Stomach smooth muscle (tissue), 2 donors: ENCODE data around the gene GPN2.
"Not testable (repeated sequence)": the region's sequence is repeated elsewhere in the genome, so short reads cannot be mapped to it uniquely, and the experiment has no call there.

ENCODE experiments used
- H3K27ac ChIP-seq: one replicate; pipeline ENCODE4 v1.7.0; 2013; ENCODE audit warnings: mild to moderate bottlenecking, low read length, inconsistent platforms
- H3K27me3 ChIP-seq, 2 donors: one replicate each; pipeline ENCODE4 v1.7.0; 2013; ENCODE audit warnings: low read length in 2 of 2; ENCODE audit not compliant: insufficient read depth in 2 of 2, control insufficient read depth in 1 of 2
- H3K36me3 ChIP-seq, 2 donors: one replicate each; pipeline ENCODE4 v1.7.0; 2013; ENCODE audit warnings: low read length in 2 of 2; ENCODE audit not compliant: control insufficient read depth in 2 of 2, insufficient read depth in 2 of 2
- H3K4me1 ChIP-seq: one replicate; pipeline ENCODE4 v1.7.0; 2013; ENCODE audit warnings: low read length; ENCODE audit not compliant: control insufficient read depth, insufficient read depth
- H3K4me3 ChIP-seq, 2 donors: one replicate each; pipeline ENCODE4 v1.7.0; 2013; ENCODE audit warnings: low read length in 2 of 2
- H3K9ac ChIP-seq, 2 donors: one replicate each; pipeline ENCODE4 v1.7.0; 2013; ENCODE audit warnings: low read length in 2 of 2, mild to moderate bottlenecking in 1 of 2
- H3K9me3 ChIP-seq, 2 donors: one replicate each; pipeline ENCODE4 v1.7.0; 2013; ENCODE audit warnings: low read length in 2 of 2; ENCODE audit not compliant: control insufficient read depth in 2 of 2
- donor health status: healthy.
- donor health status: Pancreatic carcinoma.

GPN2 gene

DNA sequence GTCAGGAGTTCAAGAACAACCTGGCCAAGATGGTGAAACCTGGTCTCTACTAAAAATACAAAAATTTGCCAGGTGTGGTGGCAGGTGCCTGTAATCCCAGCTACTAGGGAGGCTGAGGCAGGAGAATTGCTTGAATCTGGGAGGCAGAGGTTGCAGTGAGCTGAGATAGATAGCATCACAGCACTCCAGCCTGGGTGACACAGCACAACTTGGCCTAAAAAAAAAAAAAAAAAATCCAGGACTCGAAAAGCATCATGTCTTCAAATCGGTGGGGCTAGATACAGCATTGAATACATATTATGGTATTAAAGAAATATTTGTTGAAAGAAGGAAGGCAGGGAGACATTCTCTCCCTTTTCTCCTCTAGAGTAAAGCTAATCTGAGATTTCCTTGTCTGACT lies 17.0 kb downstream of the GPN2 start:
- H3K27ac ChIP-seq, H3K9me3 ChIP-seq, H3K4me3 ChIP-seq, H3K36me3 ChIP-seq, H3K4me1 ChIP-seq, H3K27me3 ChIP-seq, H3K9ac ChIP-seq: not testable (repeated sequence)

DNA sequence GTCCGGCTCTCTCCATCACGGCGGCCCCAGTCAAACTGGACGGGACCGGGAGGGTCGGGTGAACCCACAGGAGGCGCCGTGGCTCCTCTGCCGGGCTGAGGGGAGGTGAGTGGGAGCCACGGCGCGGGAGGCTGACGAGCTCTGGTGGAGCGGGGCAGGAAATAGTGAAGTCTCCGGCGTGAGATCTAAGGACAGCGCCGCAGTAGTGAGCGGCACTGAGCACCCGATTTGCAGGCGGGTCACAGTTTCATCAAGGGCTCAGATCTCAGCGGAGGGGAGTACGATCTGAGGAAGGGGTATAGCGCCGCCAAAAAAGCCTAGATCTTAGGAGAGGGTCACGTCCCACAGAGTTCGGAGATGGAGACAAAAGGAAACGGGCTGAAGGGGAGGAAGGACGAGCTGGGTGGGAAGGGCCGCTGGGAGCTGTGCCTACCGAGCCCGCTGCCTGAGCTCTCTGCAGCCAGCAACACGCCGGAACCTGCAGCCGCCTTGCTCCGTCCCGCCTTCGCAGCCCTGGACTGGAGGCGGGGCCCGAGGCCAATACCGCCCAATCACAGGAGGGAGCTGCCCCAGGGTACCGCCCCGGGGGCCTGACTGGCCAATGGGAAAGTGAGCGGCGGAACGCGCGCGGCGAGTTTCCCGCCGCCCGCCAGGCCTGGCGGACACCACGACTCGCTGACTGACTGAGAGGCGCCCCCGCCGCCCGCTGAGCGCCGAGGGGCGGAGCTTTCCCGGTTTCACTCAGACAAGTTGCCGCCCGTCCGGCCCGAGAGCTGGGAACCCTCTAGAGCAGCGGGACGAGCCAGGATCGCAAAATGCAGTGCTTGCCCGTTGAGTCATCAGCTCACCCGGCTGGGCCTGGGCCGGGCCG lies 25.2 kb downstream of the GPN2 start:
- Histone ChIP-seq H3K36me3 (no peaks in the 10 kb centered on the region), H3K9me3 (no peaks in the 10 kb centered on the region), H3K4me3 (peak overlapping the region; percentile 86 to 88), H3K27me3 (no peaks in the 10 kb centered on the region), H3K4me1 (peaks cover 24% of the 10 kb centered on the region), H3K9ac (peak overlapping the region; percentile 93 to 98), H3K27ac (peak overlapping the region; percentile 96)

- Histone ChIP-seq H3K27ac (peak overlapping the region; percentile 96), H3K9me3 (no peaks in the 10 kb centered on the region), H3K27me3 (no peaks in the 10 kb centered on the region), H3K4me3 (peak overlapping the region; percentile 86 to 88), H3K9ac (peak overlapping the region in 1 of 2 donors; percentile 73), H3K36me3 (no peaks in the 10 kb centered on the region), H3K4me1 (peaks cover 24% of the 10 kb centered on the region)
Measured at GRCh38 chr1:26863685-26864077, 26.4 kb downstream of the GPN2 start.

DNA sequence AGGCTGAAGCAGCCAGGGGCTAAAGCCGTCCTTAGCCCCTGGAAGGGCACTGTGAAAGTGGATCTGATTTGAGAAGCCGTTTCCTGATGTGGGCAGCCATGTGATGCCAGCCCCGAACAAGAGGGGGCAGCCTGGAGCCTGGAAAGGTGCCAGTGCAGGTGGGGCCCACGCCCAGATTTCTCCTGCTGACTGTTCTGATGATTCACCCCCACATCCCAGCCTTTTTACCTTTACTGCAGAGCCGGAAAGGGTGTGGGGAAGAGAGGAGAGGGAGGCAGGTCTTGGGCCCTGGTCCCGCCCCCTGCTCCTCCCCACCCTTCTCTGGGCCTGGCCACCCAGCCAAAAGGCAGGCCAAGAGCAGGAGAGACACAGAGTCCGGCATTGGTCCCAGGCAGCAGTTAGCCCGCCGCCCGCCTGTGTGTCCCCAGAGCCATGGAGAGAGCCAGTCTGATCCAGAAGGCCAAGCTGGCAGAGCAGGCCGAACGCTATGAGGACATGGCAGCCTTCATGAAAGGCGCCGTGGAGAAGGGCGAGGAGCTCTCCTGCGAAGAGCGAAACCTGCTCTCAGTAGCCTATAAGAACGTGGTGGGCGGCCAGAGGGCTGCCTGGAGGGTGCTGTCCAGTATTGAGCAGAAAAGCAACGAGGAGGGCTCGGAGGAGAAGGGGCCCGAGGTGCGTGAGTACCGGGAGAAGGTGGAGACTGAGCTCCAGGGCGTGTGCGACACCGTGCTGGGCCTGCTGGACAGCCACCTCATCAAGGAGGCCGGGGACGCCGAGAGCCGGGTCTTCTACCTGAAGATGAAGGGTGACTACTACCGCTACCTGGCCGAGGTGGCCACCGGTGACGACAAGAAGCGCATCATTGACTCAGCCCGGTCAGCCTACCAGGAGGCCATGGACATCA lies 27.1 kb downstream of the GPN2 start, which contains the start of gene SFN:
TSS of gene SFN (plus strand) at position 369 of the 904 bp plus-strand sequence. CDS start at position 433, 64 bp downstream.
- Histone ChIP-seq H3K4me3 (peak within 1 kb of the TSS; percentile 86 to 88), H3K27me3 (no peaks in the 10 kb centered on the region), H3K27ac (peak within 1 kb of the TSS; percentile 96), H3K36me3 (peaks cover 0 to 3% of the 10 kb centered on the region in 2 donors), H3K4me1 (peaks cover 24% of the 10 kb centered on the region), H3K9me3 (no peaks in the 10 kb centered on the region), H3K9ac (peak within 1 kb of the TSS; percentile 62 to 73)

DNA sequence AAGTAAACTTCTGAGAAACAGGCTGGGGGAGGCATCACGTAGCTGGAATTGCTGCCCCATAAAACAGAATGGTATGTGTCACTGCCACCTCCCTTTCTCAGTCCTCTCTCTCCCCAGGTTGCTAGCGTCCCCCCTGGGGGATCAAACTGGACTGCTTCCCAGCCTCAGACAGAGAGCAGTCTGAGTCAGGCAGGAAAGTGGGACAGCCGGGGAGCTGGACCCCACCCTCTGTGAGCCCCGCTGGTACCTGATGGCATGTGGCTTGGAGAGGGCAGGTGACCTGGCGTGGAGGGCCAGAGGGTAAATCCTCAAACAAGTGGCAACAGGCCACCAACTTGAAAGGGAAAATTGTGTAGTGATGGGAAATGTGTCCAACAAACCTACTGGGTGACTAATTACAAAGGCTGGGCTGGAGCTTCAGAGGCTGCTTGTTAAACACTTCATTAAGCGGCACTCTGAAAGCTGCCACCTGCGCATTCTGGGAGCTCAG lies 28.1 kb downstream of the GPN2 start:
- Histone ChIP-seq H3K4me1 (peaks cover 24% of the 10 kb centered on the region), H3K4me3 (no peak overlapping the region), H3K27me3 (no peaks in the 10 kb centered on the region), H3K27ac (no peak overlapping the region), H3K36me3 (peaks cover 0 to 10% of the 10 kb centered on the region in 2 donors), H3K9ac (no peak overlapping the region), H3K9me3 (no peaks in the 10 kb centered on the region)

- no peak overlapping the region for H3K4me3 ChIP-seq
- H3K4me1 ChIP-seq = peaks cover 24% of the 10 kb centered on the region
- no peak overlapping the region for H3K9ac ChIP-seq
- no peaks in the 10 kb centered on the region for H3K27me3 ChIP-seq
- no peak overlapping the region for H3K27ac ChIP-seq
- H3K36me3 ChIP-seq = peaks cover 0 to 12% of the 10 kb centered on the region in 2 donors
- H3K9me3 ChIP-seq = no peaks in the 10 kb centered on the region
Measured at GRCh38 chr1:26861286-26861701, 28.8 kb downstream of the GPN2 start.

GRCh38 chr1:26858891-26859640 lies 31.0 kb downstream of the GPN2 start:
- no peaks in the 10 kb centered on the region for H3K27me3 ChIP-seq
- H3K9me3 ChIP-seq = no peaks in the 10 kb centered on the region
- no peak overlapping the region for H3K4me3 ChIP-seq
- H3K4me1 ChIP-seq = peaks cover 7% of the 10 kb centered on the region
- no peak overlapping the region for H3K9ac ChIP-seq
- no peak overlapping the region for H3K27ac ChIP-seq
- H3K36me3 ChIP-seq = peaks cover 4 to 22% of the 10 kb centered on the region in 2 donors

DNA sequence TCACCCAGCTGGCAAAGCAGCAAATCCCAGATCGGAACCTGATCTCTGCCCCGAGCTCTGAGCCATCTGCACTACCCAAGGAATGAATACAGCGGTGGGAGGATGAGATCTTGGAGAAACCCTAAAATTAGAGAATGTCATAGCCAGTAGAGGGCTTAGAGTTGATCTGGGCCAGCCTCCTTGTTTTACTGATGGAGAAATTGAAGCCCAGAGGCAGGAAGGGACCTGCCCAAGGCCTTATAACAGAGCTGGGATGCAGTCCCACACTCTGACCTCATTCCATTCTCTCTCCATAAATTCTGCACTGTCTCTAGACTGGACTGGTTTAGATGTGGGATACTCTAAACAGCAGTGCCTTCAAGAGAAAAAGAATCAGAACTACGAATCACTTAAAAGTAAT lies 31.9 kb downstream of the GPN2 start:
- Histone ChIP-seq H3K27ac (no peak overlapping the region), H3K36me3 (peaks cover 11 to 31% of the 10 kb centered on the region in 2 donors), H3K9me3 (no peaks in the 10 kb centered on the region)

GRCh38 chr1:26857473-26858060 lies 32.5 kb downstream of the GPN2 start:
- H3K4me3 ChIP-seq = no peak overlapping the region
- H3K27me3 ChIP-seq = no peaks in the 10 kb centered on the region
- no peaks in the 10 kb centered on the region for H3K9me3 ChIP-seq
- H3K4me1 ChIP-seq = no peaks in the 10 kb centered on the region
- no peak overlapping the region for H3K27ac ChIP-seq
- H3K36me3 ChIP-seq = peaks cover 14 to 36% of the 10 kb centered on the region in 2 donors
- H3K9ac ChIP-seq = no peak overlapping the region

More for the DNA sequence above, 31.9 kb downstream of the GPN2 start:
- Histone ChIP-seq H3K27me3 (no peaks in the 10 kb centered on the region), H3K4me1 (no peaks in the 10 kb centered on the region), H3K9ac (no peak overlapping the region), H3K4me3 (no peak overlapping the region)
